Mesenchymal stem cell (in vitro differentiated cells and primary cell): ENCODE measurements around the gene TSPAN11. TPM values are rescaled to one million over a fixed set of nuclear protein-coding genes. Genes with fewer than 3 reads are reported as not detected.

Experiments used
- DNase-seq: peaks from one replicate; pipeline ENCODE4 v3.0.0-alpha.2; 2013
- H2AFZ ChIP-seq: one replicate; pipeline ENCODE4 v1.6.1; 2013; ENCODE audit warnings: low read depth, mild to moderate bottlenecking, control low read depth, inconsistent platforms, low read length, moderate library complexity
- H2AK5ac ChIP-seq: 2 replicates; pipeline ENCODE4 v1.6.1; 2013; ENCODE audit warnings: low read length, moderate library complexity, mild to moderate bottlenecking, inconsistent platforms; ENCODE audit not compliant: severe bottlenecking
- H2BK120ac ChIP-seq: one replicate; pipeline ENCODE4 v1.6.1; 2013; ENCODE audit warnings: low read depth, mild to moderate bottlenecking, inconsistent platforms, low read length, moderate library complexity
- H2BK12ac ChIP-seq, 2 experiments: one replicate each; pipeline ENCODE4 v1.6.1; 2013; ENCODE audit warnings: inconsistent platforms in 2 of 2, low read length in 2 of 2, mild to moderate bottlenecking in 2 of 2, moderate library complexity in 2 of 2, control low read depth in 1 of 2
- H2BK15ac ChIP-seq: one replicate; pipeline ENCODE4 v1.6.1; 2013; ENCODE audit warnings: mild to moderate bottlenecking, low read depth, inconsistent platforms; ENCODE audit not compliant: poor library complexity, severe bottlenecking
- H2BK5ac ChIP-seq: 2 replicates; pipeline ENCODE4 v1.6.1; 2013; ENCODE audit warnings: low read depth, mild to moderate bottlenecking, low read length, control low read depth, inconsistent platforms; ENCODE audit not compliant: poor library complexity, severe bottlenecking
- H3K14ac ChIP-seq, 2 experiments: one replicate each; pipeline ENCODE4 v1.6.1; 2013; ENCODE audit warnings: inconsistent platforms in 2 of 2, low read length in 2 of 2, control low read depth in 1 of 2, mild to moderate bottlenecking in 1 of 2, moderate library complexity in 1 of 2
- H3K18ac ChIP-seq, 2 experiments: one replicate each; pipeline ENCODE4 v1.6.1; 2013; ENCODE audit warnings: inconsistent platforms in 2 of 2, low read length in 2 of 2, control low read depth in 1 of 2, low read depth in 1 of 2, mild to moderate bottlenecking in 1 of 2
- H3K23ac ChIP-seq, 2 experiments: one replicate each; pipeline ENCODE4 v1.6.1; 2013; ENCODE audit warnings: inconsistent platforms in 2 of 2, low read length in 2 of 2, mild to moderate bottlenecking in 2 of 2, moderate library complexity in 2 of 2, control low read depth in 1 of 2
- H3K27ac ChIP-seq: 2 replicates; pipeline ENCODE4 v1.5.1; 2013; ENCODE audit warnings: mild to moderate bottlenecking, moderate library complexity, low read length, control low read depth, inconsistent platforms; ENCODE audit not compliant: poor library complexity, severe bottlenecking
- H3K27me3 ChIP-seq, 2 experiments: 2 replicates each; pipeline versions ENCODE4 v1.6.1 to v1.7.0; 2013; ENCODE audit warnings: low read length in 2 of 2, mild to moderate bottlenecking in 2 of 2, moderate library complexity in 2 of 2, control low read depth in 1 of 2, inconsistent platforms in 1 of 2; ENCODE audit not compliant: control insufficient read depth in 1 of 2, insufficient read depth in 1 of 2
- H3K36me3 ChIP-seq, 2 experiments: 2 replicates each; pipeline versions ENCODE4 v1.6.1 to v1.7.0; 2013; ENCODE audit warnings: low read length in 2 of 2, control low read depth in 1 of 2, inconsistent platforms in 1 of 2, low read depth in 1 of 2, mild to moderate bottlenecking in 1 of 2; ENCODE audit not compliant: insufficient read depth in 2 of 2, control insufficient read depth in 1 of 2
- H3K4ac ChIP-seq, 2 experiments: one replicate each; pipeline ENCODE4 v1.6.1; 2013; ENCODE audit warnings: inconsistent platforms in 2 of 2, low read length in 2 of 2, mild to moderate bottlenecking in 2 of 2, moderate library complexity in 2 of 2, control low read depth in 1 of 2, low read depth in 1 of 2
- H3K4me1 ChIP-seq: 2 replicates; pipeline ENCODE4 v1.6.1; 2013; ENCODE audit warnings: low read depth, low read length, control low read depth; ENCODE audit not compliant: control insufficient read depth, insufficient read depth
- H3K4me2 ChIP-seq: 2 replicates; pipeline ENCODE4 v1.6.1; 2013; ENCODE audit warnings: low read length, mild to moderate bottlenecking, inconsistent platforms; ENCODE audit not compliant: poor library complexity, severe bottlenecking
- H3K4me3 ChIP-seq, 2 experiments: 2 replicates each; pipeline versions ENCODE4 v1.5.1 to v1.7.0; 2013; ENCODE audit warnings: low read length in 2 of 2, mild to moderate bottlenecking in 2 of 2, control low read depth in 1 of 2, low read depth in 1 of 2; ENCODE audit not compliant: insufficient read depth in 1 of 2
- H3K79me1 ChIP-seq: replicated peaks from 2 replicates; pipeline ENCODE4 v1.6.1; 2013; ENCODE audit warnings: mild to moderate bottlenecking, control low read depth, low read length, inconsistent platforms; ENCODE audit not compliant: poor library complexity, severe bottlenecking
- H3K9ac ChIP-seq: 2 replicates; pipeline ENCODE4 v1.7.0; 2013; ENCODE audit warnings: mild to moderate bottlenecking, low read length, moderate library complexity
- H3K9me3 ChIP-seq: 2 replicates; pipeline ENCODE4 v1.7.0; 2013; ENCODE audit warnings: mild to moderate bottlenecking, low read length; ENCODE audit not compliant: control insufficient read depth
- H4K8ac ChIP-seq: one replicate; pipeline ENCODE4 v1.6.1; 2013; ENCODE audit warnings: inconsistent platforms, mild to moderate bottlenecking, low read length, moderate library complexity
- H4K91ac ChIP-seq: one replicate; pipeline ENCODE4 v1.6.1; 2013; ENCODE audit warnings: mild to moderate bottlenecking, low read length, inconsistent platforms
- WGBS: methylation state at CpG from one replicate; pipeline ENCODE4 v1.1.7; 2013; ENCODE audit warnings: mixed read lengths; 5-methylcytosine and 5-hydroxymethylcytosine counted together
- polyA plus RNA-seq, 2 experiments: library from polyadenylated mRNA; stranded (reverse); fragments of 200-250 nt; gene quantifications; one replicate each; pipeline ENCODE4 v1.2.3, GENCODE V29; 2013

The TSPAN11 gene
- polyA plus RNA-seq (2013, experiment 1 of 2) = 2.3 TPM
- polyA plus RNA-seq (2013, experiment 2 of 2) = 2.1 TPM

- Histone ChIP-seq H2AK5ac (no peak within 1 kb of the TSS), H3K18ac (peak within 1 kb of the TSS; percentile 54 to 61), H3K36me3 (no peaks in the 10 kb centered on the region), H2BK12ac (peak within 1 kb of the TSS; percentile 75 to 88), H2AFZ (peak within 1 kb of the TSS; percentile 76), H3K9ac (peak within 1 kb of the TSS; percentile 79), H2BK15ac (peak within 1 kb of the TSS; percentile 70), H2BK120ac (peak within 1 kb of the TSS; percentile 39), H3K14ac (peak within 1 kb of the TSS in 1 of 2 experiments; percentile 94), H3K4me1 (peaks cover 20% of the 10 kb centered on the region), H3K4ac (peak within 1 kb of the TSS; percentile 41 to 76), H4K91ac (peak within 1 kb of the TSS; percentile 82), H3K23ac (peak within 1 kb of the TSS in 1 of 2 experiments; percentile 91), H3K27ac (no peak within 1 kb of the TSS), H4K8ac (peak within 1 kb of the TSS; percentile 88), H2BK5ac (no peak within 1 kb of the TSS), H3K9me3 (no peaks in the 10 kb centered on the region), H3K4me3 (peak within 1 kb of the TSS; percentile 54 to 71), H3K27me3 (peaks cover 15 to 17% of the 10 kb centered on the region in 2 experiments), H3K4me2 (peak within 1 kb of the TSS; percentile 92), H3K79me1 (no peaks in the 10 kb centered on the region)
- 10% methylated on average over 60 of the region's 78 CpGs for WGBS
- peak; percentile 85 for DNase-seq
These were observed at the start of gene TSPAN11 for GRCh38 chr12:30926243-30927221. TSPAN11 (plus strand) TSS chr12:30926748; CDS start chr12:30953992, 27,244 bp downstream.

DNA sequence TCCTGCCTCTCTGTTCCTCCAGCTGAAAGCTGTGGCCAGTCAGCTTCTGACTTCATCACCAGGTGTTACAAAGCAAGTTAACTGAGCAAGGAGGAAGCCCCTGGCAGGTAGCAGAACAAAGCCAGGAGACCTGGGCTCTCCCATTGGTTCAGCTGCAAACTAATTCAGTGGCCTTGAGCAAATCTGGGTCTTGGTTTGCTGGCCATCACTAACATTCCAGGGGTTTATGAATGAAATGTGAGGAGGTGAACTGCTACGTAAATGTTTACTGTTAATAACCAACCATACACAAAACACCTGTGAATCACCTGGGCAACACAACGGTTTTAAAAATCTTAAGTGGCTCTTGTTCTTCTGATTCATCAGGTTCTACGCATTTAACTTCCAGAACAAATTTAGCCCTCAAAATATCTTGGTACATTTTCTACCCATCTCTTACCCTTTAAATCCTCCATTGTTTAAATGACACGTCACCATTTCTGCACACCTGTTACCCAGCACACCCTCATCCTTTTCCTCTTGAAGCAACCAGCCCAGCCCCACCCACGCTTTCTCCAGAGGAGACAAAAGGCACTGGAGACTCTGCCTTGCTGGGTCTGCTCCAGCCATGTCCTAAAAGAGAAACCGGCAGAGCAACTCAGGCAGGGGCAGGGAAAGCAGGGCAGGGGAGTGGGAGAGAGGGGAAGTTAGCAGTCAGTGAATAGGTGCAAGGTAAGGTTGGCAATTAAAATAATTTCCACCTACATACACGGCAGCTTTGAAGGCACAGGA is 49.3 kb upstream of the TSPAN11 start:
- Histone ChIP-seq H4K8ac (no peak overlapping the region), H2BK5ac (no peak overlapping the region), H2BK15ac (no peak overlapping the region), H3K9me3 (no peaks in the 10 kb centered on the region), H2BK120ac (no peak overlapping the region), H2AFZ (no peak overlapping the region), H3K23ac (no peak overlapping the region), H3K4me1 (no peaks in the 10 kb centered on the region), H3K79me1 (no peaks in the 10 kb centered on the region), H3K18ac (no peak overlapping the region), H3K4ac (no peak overlapping the region), H3K4me2 (no peak overlapping the region), H4K91ac (no peak overlapping the region), H3K9ac (no peak overlapping the region), H3K4me3 (no peak overlapping the region), H2AK5ac (no peak overlapping the region), H3K14ac (no peak overlapping the region), H3K27ac (no peak overlapping the region), H2BK12ac (no peak overlapping the region), H3K36me3 (no peaks in the 10 kb centered on the region), H3K27me3 (peaks cover 58 to 62% of the 10 kb centered on the region in 2 experiments)
- no peak for DNase-seq
- WGBS = 81% methylated on average over 7 of the region's 7 CpGs

- Histone ChIP-seq H2AK5ac (no peak overlapping the region), H3K14ac (no peak overlapping the region), H2BK120ac (no peak overlapping the region), H3K4me1 (no peaks in the 10 kb centered on the region), H3K4me2 (no peak overlapping the region), H3K9me3 (no peaks in the 10 kb centered on the region), H3K23ac (no peak overlapping the region), H3K9ac (no peak overlapping the region), H4K8ac (no peak overlapping the region), H3K79me1 (no peaks in the 10 kb centered on the region), H3K27me3 (peaks cover 58% of the 10 kb centered on the region in 2 experiments), H3K36me3 (no peaks in the 10 kb centered on the region), H2BK5ac (no peak overlapping the region), H2BK12ac (no peak overlapping the region), H2AFZ (no peak overlapping the region), H2BK15ac (no peak overlapping the region), H3K4ac (no peak overlapping the region), H3K4me3 (no peak overlapping the region), H4K91ac (no peak overlapping the region), H3K27ac (no peak overlapping the region), H3K18ac (no peak overlapping the region)
- no peak for DNase-seq
- 92% methylated on average over 1 of the region's 2 CpGs for WGBS
These were observed 48.5 kb upstream of the TSPAN11 start for GRCh38 chr12:30878024-30878423.

DNA sequence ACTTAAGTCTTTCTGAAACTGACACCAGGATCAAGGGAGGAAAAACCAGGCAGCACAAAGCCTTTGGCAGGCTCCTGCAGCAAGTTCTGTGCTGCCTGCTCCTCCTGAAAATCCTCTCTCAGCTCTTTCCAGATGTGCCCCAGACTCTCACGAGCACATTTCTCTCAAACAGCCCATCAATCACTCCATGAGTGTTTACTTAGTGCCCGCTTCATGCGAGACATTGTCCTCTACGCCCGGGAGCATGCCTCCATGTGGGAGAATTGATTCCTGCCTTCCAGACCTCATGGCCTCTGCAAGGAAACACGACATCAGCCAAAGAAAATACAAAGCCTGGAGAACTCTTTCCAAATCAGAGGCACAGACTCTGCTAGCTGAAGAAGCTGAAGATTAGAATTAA is 46.5 kb upstream of the TSPAN11 start:
- no peaks in the 10 kb centered on the region for H3K36me3 ChIP-seq
- no peak overlapping the region for H2BK12ac ChIP-seq
- no peak overlapping the region for H3K4ac ChIP-seq
- H3K27ac ChIP-seq = no peak overlapping the region
- H2AFZ ChIP-seq = no peak overlapping the region
- H3K4me3 ChIP-seq = no peak overlapping the region
- H3K27me3 ChIP-seq = peaks cover 49 to 54% of the 10 kb centered on the region in 2 experiments
- H2BK15ac ChIP-seq = no peak overlapping the region
- no peak overlapping the region for H3K23ac ChIP-seq
- H3K14ac ChIP-seq = no peak overlapping the region
- 7% methylated on average over 6 of the region's 6 CpGs for WGBS
- H3K4me2 ChIP-seq = no peak overlapping the region
- H3K18ac ChIP-seq = no peak overlapping the region
- peaks cover 5% of the 10 kb centered on the region for H3K9me3 ChIP-seq
- DNase-seq = peak; percentile 6
- no peak overlapping the region for H4K91ac ChIP-seq
- no peaks in the 10 kb centered on the region for H3K4me1 ChIP-seq
- H3K9ac ChIP-seq = no peak overlapping the region
- no peaks in the 10 kb centered on the region for H3K79me1 ChIP-seq
- H4K8ac ChIP-seq = no peak overlapping the region
- H2AK5ac ChIP-seq = no peak overlapping the region
- no peak overlapping the region for H2BK5ac ChIP-seq
- no peak overlapping the region for H2BK120ac ChIP-seq
